Loucy (cell line): ENCODE results near the gene AGBL4.

ENCODE experiments used
- H2AFZ ChIP-seq: fragments of 200-600 bp; sonication (generic); 2 replicates; pipeline ENCODE4 v1.6.0; 2016; ENCODE audit warnings: antibody characterized with exemption, mild to moderate bottlenecking, low read length, moderate library complexity
- H3F3A ChIP-seq: fragments of 200-600 bp; 2 replicates; pipeline ENCODE4 v1.6.0; 2016; ENCODE audit warnings: antibody characterized with exemption, low read depth, mild to moderate bottlenecking
- H3K27me3 ChIP-seq: fragments of 200-600 bp; sonication (generic); 2 replicates; pipeline ENCODE4 v1.6.1; 2014; ENCODE audit warnings: low read length, mild to moderate bottlenecking; ENCODE audit not compliant: insufficient read depth, poor library complexity, severe bottlenecking
- H3K36me3 ChIP-seq: fragments of 200-600 bp; sonication (generic); 2 replicates; pipeline ENCODE4 v1.6.1; 2016; ENCODE audit warnings: low read length; ENCODE audit not compliant: insufficient read depth
- H3K4me1 ChIP-seq: fragments of 200-600 bp; sonication (generic); 2 replicates; pipeline ENCODE4 v1.5.1; 2014; ENCODE audit warnings: low read length, mild to moderate bottlenecking; ENCODE audit not compliant: insufficient read depth, poor library complexity, severe bottlenecking
- H3K4me2 ChIP-seq: fragments of 200-600 bp; sonication (generic); 2 replicates; pipeline ENCODE4 v1.6.0; 2014; ENCODE audit warnings: antibody characterized with exemption, low read length, low read depth, mild to moderate bottlenecking; ENCODE audit not compliant: poor library complexity, severe bottlenecking
- H3K4me3 ChIP-seq: fragments of 200-600 bp; sonication (generic); 2 replicates; pipeline ENCODE4 v1.5.1; 2014; ENCODE audit warnings: low read length, mild to moderate bottlenecking, mixed read lengths; ENCODE audit not compliant: poor library complexity, severe bottlenecking
- H3K79me2 ChIP-seq: fragments of 200-600 bp; sonication (generic); 2 replicates; pipeline ENCODE4 v1.6.1; 2014; ENCODE audit warnings: low read length; ENCODE audit not compliant: insufficient read depth
- H3K9ac ChIP-seq: fragments of 200-600 bp; sonication (generic); 2 replicates; pipeline ENCODE4 v1.6.0; 2014; ENCODE audit warnings: mild to moderate bottlenecking, low read depth, low read length, moderate library complexity; ENCODE audit not compliant: poor library complexity, severe bottlenecking
- H3K9me2 ChIP-seq: fragments of 200-600 bp; sonication (generic); replicated peaks from 2 replicates; pipeline ENCODE4 v1.6.1; 2016; ENCODE audit warnings: low read depth, low read length, mixed read lengths
- H3K9me3 ChIP-seq: fragments of 200-600 bp; sonication (generic); 2 replicates; pipeline ENCODE4 v1.6.1; 2014; ENCODE audit warnings: mild to moderate bottlenecking, antibody characterized with exemption, low read length, low read depth; ENCODE audit not compliant: insufficient read depth
- H4K20me1 ChIP-seq: fragments of 200-600 bp; sonication (generic); 2 replicates; pipeline ENCODE4 v1.6.0; 2014; ENCODE audit warnings: antibody characterized with exemption, low read length, mild to moderate bottlenecking; ENCODE audit not compliant: insufficient read depth, poor library complexity, severe bottlenecking
- CTCF ChIP-seq: fragments of 200-600 bp; sonication (generic); conservative IDR thresholded peaks from 2 replicates; pipeline ENCODE4 v1.5.1; 2014; ENCODE audit warnings: mild to moderate bottlenecking, antibody characterized with exemption, low read length
- EZH2phosphoT487 ChIP-seq: fragments of 200-600 bp; IDR thresholded peaks from 2 replicates; pipeline ENCODE4 v1.6.1; 2018; ENCODE audit warnings: antibody characterized with exemption, mild to moderate bottlenecking, moderate library complexity, borderline replicate concordance

Gene AGBL4

DNA sequence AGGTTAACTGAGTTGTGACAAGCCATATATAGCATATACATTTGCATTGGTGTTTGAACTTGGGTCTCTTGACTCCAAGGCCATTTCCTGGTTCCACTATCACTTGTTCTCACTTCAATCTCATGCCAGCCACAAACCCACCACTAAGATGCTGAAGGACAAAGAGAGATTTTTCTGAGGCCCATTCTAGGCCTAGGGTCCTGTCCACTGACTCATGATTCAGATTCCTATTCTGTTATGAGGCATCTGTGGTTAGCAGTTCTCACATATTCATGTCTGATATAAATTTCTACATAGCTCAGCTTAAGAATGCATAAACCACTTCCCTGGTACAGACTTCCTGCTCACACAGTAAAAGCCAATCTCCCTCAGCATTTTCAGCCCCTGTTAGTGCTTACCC is 921.0 kb downstream of the AGBL4 start:
- Histone ChIP-seq H3K9me2 (no peaks in the 10 kb centered on the region), H3F3A (no peaks in the 10 kb centered on the region), H3K9me3 (no peaks in the 10 kb centered on the region), H3K36me3 (no peaks in the 10 kb centered on the region), H4K20me1 (no peaks in the 10 kb centered on the region), H3K9ac (no peak overlapping the region), H3K4me1 (no peaks in the 10 kb centered on the region), H3K4me2 (no peak overlapping the region), H3K27me3 (no peaks in the 10 kb centered on the region), H3K4me3 (no peak overlapping the region), H3K79me2 (no peaks in the 10 kb centered on the region), H2AFZ (no peak overlapping the region)
- TF ChIP-seq EZH2phosphoT487 (no peak), CTCF (no peak)

- no peaks in the 10 kb centered on the region for H3K9me2 ChIP-seq
- H3K79me2 ChIP-seq = no peaks in the 10 kb centered on the region
- no peaks in the 10 kb centered on the region for H4K20me1 ChIP-seq
- H3K9me3 ChIP-seq = no peaks in the 10 kb centered on the region
- H3K4me2 ChIP-seq = no peak overlapping the region
- H3K27me3 ChIP-seq = no peaks in the 10 kb centered on the region
- no peak overlapping the region for H3K4me3 ChIP-seq
- no peaks in the 10 kb centered on the region for H3K36me3 ChIP-seq
- no peak overlapping the region for H3K9ac ChIP-seq
- no peak for TF ChIP-seq CTCF
- no peak for TF ChIP-seq EZH2phosphoT487
- no peaks in the 10 kb centered on the region for H3F3A ChIP-seq
- H2AFZ ChIP-seq = no peak overlapping the region
- H3K4me1 ChIP-seq = no peaks in the 10 kb centered on the region
Measured at GRCh38 chr1:49098866-49099265, 924.9 kb downstream of the AGBL4 start.

GRCh38 chr1:49086327-49086726 is 937.4 kb downstream of the AGBL4 start:
- H3K4me3 ChIP-seq = no peak overlapping the region
- no peaks in the 10 kb centered on the region for H3K9me2 ChIP-seq
- H3K79me2 ChIP-seq = no peaks in the 10 kb centered on the region
- no peak overlapping the region for H2AFZ ChIP-seq
- no peak overlapping the region for H3K9ac ChIP-seq
- no peak overlapping the region for H3K4me2 ChIP-seq
- H3K27me3 ChIP-seq = no peaks in the 10 kb centered on the region
- H3K9me3 ChIP-seq = no peaks in the 10 kb centered on the region; the same call in 1 of the 2 replicates
- no peak for TF ChIP-seq EZH2phosphoT487
- TF ChIP-seq CTCF = no peak
- H3F3A ChIP-seq = no peaks in the 10 kb centered on the region
- no peaks in the 10 kb centered on the region for H3K36me3 ChIP-seq
- no peaks in the 10 kb centered on the region for H3K4me1 ChIP-seq
- H4K20me1 ChIP-seq = no peaks in the 10 kb centered on the region
